Heart left ventricle (tissue), 16 donors: ENCODE measurements around the gene ZKSCAN4. TPM values are rescaled to one million over a fixed set of nuclear protein-coding genes. Genes with fewer than 3 reads are reported as not detected.

Experiments used
- ATAC-seq, 4 donors: fragments of 200-7000 bp; cut with Tn5 transposase; one replicate each; pipeline ENCODE4 v1.9.1; 2020 to 2022; ENCODE audit warnings: moderate library complexity in 4 of 4, mild to moderate bottlenecking in 3 of 4, moderate number of reproducible peaks in 1 of 4
- DNase-seq, 5 donors: peaks; one replicate each; pipeline ENCODE4 v3.0.0-alpha.2; 2020
- H3K27ac ChIP-seq, 12 donors: fragments of 200-600 bp; sonication (generic) in 4 of 12; one replicate each; pipeline versions ENCODE4 v1.5.0 to v1.8.0; 2016 to 2022; ENCODE audit warnings: mild to moderate bottlenecking in 2 of 12
- H3K27me3 ChIP-seq, 9 donors: fragments of 200-600 bp; sonication (generic) in 2 of 9; one replicate each; pipeline versions ENCODE4 v1.5.1 to v1.8.0; 2016 to 2022; ENCODE audit warnings: mild to moderate bottlenecking in 3 of 9
- H3K36me3 ChIP-seq, 9 donors: fragments of 200-600 bp; sonication (generic) in 2 of 9; one replicate each; pipeline versions ENCODE4 v1.5.0 to v1.8.0; 2018 to 2022; ENCODE audit warnings: mild to moderate bottlenecking in 2 of 9
- H3K4me1 ChIP-seq, 12 donors: fragments of 200-600 bp; sonication (generic) in 4 of 12; one replicate each; pipeline versions ENCODE4 v1.5.0 to v1.8.0; 2016 to 2022; ENCODE audit warnings: mild to moderate bottlenecking in 3 of 12
- H3K4me3 ChIP-seq, 12 donors: fragments of 200-600 bp; sonication (generic) in 4 of 12; one replicate each; pipeline versions ENCODE4 v1.5.0 to v1.8.0; 2017 to 2022; ENCODE audit warnings: mild to moderate bottlenecking in 9 of 12, moderate library complexity in 4 of 12
- H3K9me3 ChIP-seq, 12 donors: fragments of 200-600 bp; sonication (generic) in 4 of 12; one replicate each; pipeline versions ENCODE4 v1.5.0 to v1.8.0; 2016 to 2022; ENCODE audit warnings: mild to moderate bottlenecking in 1 of 12
- POLR2A ChIP-seq, 2 donors: fragments of 450-650 bp; IDR thresholded peaks; one replicate each; pipeline ENCODE4 v1.6.1; 2017; ENCODE audit warnings: antibody characterized with exemption in 2 of 2, mild to moderate bottlenecking in 2 of 2, moderate library complexity in 2 of 2
- WGBS, 4 donors: extraction: QIAGEN DNeasy Blood & Tissue Kit in 2 of 4; methylation state at CpG; one replicate each; pipeline versions ENCODE4 v1.1.5 to v1.1.7; 2013 to 2018; 5-methylcytosine and 5-hydroxymethylcytosine counted together
- intact Hi-C, 10 donors: fragments of 100-400 bp; cut with DNase I; formaldehyde crosslinking; loops; one replicate each; pipeline versions ENCODE4 v1.11.1 to v1.14.2; 2022
- polyA plus RNA-seq, 2 donors: library from polyadenylated mRNA; stranded (reverse); fragments of 200-250 nt; gene quantifications; one replicate each; pipeline ENCODE4 v1.2.3, GENCODE V29; 2013
- total RNA-seq, 9 donors: library from RNA; depleted of rRNA in 2 of 9; stranded (reverse); fragments of >200 nt in 2 of 9; fragmentation: NEBNext Ultra II Directional in 3 of 9; extraction: Animal tissue kit (Norgen Biotek cat#: 25700) in 3 of 9; gene quantifications; one replicate each; pipeline versions ENCODE4 v1.1.0 to v1.2.4, GENCODE V29; 2016 to 2023
- TF ChIP-seq, protein P1 (sequence below), 12 donors: fragments of 200-600 bp; sonication (generic) in 4 of 12; IDR thresholded peaks; one replicate each; pipeline versions ENCODE4 v1.5.0 to v1.8.0; 2018 to 2022; ENCODE audit warnings: antibody characterized with exemption in 12 of 12, mild to moderate bottlenecking in 5 of 12
- donor health status: ischemic (EF 13 %, LVEDD 7.1; RV severe dilation, severe dysfunction).
- donor health status: healthy with polysubstance abuse.
- donor health status: DM: no; HTN: yes; CAD: no.
- donor health status: DM: no; HTN: no; CAD: no.
- donor health status: ischemic (EF 25% LVEDD 6.9; RV normal size, moderate dysfunction).
- donor health status: ischemic (EF 25% LVEDD 5.7; RV mildly dilated, moderate dysfunction).
- donor health status: healthy.
- donor health status: DM: yes; HTN: yes; CAD: no.
- donor health status: ischemic (EF 35%, LVEDD 5.7; RV mildly dilated, moderate dysfunction).
- donor health status: nonischemic (EF 11% LVEDD 7.7; RV severe dilation, severe dysfunction).
- donor health status: DM: yes; HTN: yes; CAD: no.
- donor health status: PGD.
- donor health status: ischemic (EF 29% LVEDD 5.4; RV normal size, mild dysfunction).
- donor health status: nonischemic (EF 23%, LVEDD 6.1; RV moderate dilation, normal function).

Gene ZKSCAN4
- total and polyA plus RNA-seq, 11 donors, result 1.5 to 5.0 (median 2.4) TPM

DNA sequence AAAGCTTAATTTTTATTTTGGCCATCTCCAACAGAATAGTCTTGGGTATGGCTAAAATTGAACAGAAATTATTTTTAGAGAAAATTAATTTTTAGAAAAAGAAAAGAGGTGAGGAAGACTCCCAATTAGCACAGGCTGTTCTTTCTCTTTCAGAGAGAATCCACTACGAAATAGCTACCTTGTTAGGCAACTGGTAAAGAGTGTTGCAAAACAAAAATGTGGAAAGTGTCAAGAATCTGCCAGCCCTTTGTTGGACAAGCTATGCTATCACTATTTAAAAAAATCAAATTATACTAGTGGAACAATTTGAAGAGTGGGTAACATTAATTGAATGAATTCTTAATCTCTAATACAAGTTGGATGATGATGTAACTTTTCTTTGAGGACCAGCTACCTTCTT, 46.2 kb downstream of the ZKSCAN4 start:
- TF ChIP-seq, protein P1, sequence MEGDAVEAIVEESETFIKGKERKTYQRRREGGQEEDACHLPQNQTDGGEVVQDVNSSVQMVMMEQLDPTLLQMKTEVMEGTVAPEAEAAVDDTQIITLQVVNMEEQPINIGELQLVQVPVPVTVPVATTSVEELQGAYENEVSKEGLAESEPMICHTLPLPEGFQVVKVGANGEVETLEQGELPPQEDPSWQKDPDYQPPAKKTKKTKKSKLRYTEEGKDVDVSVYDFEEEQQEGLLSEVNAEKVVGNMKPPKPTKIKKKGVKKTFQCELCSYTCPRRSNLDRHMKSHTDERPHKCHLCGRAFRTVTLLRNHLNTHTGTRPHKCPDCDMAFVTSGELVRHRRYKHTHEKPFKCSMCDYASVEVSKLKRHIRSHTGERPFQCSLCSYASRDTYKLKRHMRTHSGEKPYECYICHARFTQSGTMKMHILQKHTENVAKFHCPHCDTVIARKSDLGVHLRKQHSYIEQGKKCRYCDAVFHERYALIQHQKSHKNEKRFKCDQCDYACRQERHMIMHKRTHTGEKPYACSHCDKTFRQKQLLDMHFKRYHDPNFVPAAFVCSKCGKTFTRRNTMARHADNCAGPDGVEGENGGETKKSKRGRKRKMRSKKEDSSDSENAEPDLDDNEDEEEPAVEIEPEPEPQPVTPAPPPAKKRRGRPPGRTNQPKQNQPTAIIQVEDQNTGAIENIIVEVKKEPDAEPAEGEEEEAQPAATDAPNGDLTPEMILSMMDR (IDR thresholded peaks at IDR 0.05), result no peak
- no peak for TF ChIP-seq POLR2A (IDR thresholded peaks at IDR 0.05)
- DNase-seq (no peak), ATAC-seq (no peak)
- Histone ChIP-seq H3K9me3 (peaks cover 0 to 14% (median 0%) of the 10 kb centered on the region in 12 donors), H3K36me3 (no peaks in the 10 kb centered on the region), H3K27me3 (peaks cover 33 to 92% (median 68%) of the 10 kb centered on the region in 9 donors), H3K27ac (no peak overlapping the region), H3K4me3 (no peak overlapping the region), H3K4me1 (peaks cover 0 to 16% (median 4%) of the 10 kb centered on the region in 12 donors)
- WGBS, 4 donors, result 53 to 65% (median 63%) methylated on average over 1 of the region's 1 CpG
- intact Hi-C loops, result no loop called here

DNA sequence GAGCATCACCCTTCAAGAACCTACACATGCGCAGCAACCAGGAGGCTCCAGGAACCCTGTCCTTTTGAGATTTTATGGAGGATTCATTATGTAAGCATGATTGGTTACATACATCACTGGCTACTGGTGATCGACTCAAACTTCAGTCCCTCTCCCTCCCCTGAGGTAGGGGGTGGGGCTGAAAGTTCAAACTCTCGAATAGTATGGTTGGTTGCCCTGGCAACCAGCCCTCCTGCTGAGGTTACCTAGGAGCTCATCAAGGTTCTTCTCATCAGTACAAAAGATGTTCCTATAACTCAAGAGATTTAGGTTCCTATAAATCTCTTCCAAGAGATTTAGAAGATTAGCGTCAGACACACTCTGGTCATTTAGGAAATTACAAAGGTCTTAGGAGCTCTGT, 48.9 kb downstream of the ZKSCAN4 start:
- Histone ChIP-seq H3K27me3 (peaks cover 11 to 84% (median 49%) of the 10 kb centered on the region in 9 donors), H3K36me3 (no peaks in the 10 kb centered on the region), H3K27ac (no peak overlapping the region), H3K4me3 (no peak overlapping the region), H3K4me1 (peaks cover 0 to 12% (median 4%) of the 10 kb centered on the region in 12 donors), H3K9me3 (peaks cover 0 to 14% (median 0%) of the 10 kb centered on the region in 12 donors)
- TF ChIP-seq POLR2A (IDR thresholded peaks at IDR 0.05), result no peak
- ATAC-seq (no peak), DNase-seq (no peak)
- WGBS, 4 donors, result 30 to 41% (median 34%) methylated on average over 4 of the region's 4 CpGs
- intact Hi-C loops, result no loop called here

DNA sequence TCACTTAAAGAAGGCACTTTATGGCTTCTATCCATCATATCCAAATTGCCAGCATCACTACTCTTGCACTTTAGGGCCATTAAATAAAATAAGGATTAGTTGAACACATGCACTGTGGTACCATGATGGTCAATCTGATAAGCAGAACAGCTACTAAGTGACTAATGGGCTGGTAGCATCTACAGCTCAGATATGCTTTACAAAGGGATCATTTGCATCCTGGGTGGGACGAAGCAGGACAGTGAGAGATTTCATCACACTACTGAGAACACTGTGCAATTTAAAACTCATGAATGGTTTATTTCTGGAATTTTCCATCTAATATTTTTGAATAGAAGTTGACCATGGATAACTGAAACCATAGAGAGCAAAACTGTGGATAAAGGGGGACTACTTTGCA, 52.0 kb downstream of the ZKSCAN4 start:
- no peak overlapping the region for H3K4me3 ChIP-seq
- H3K4me1 ChIP-seq, result no peaks in the 10 kb centered on the region
- H3K9me3 ChIP-seq, result peaks cover 0 to 36% (median 2%) of the 10 kb centered on the region in 12 donors
- 49 to 79% (median 60%) methylated on average over 1 of the region's 1 CpG for WGBS, 4 donors
- H3K27me3 ChIP-seq, result peaks cover 0 to 63% (median 19%) of the 10 kb centered on the region in 9 donors
- ATAC-seq (no peak), DNase-seq (no peak)
- no peak overlapping the region for H3K27ac ChIP-seq
- TF ChIP-seq, protein P1 (IDR thresholded peaks at IDR 0.05), result no peak
- no peak for TF ChIP-seq POLR2A (IDR thresholded peaks at IDR 0.05)
- intact Hi-C loops, result no loop called here
- no peaks in the 10 kb centered on the region for H3K36me3 ChIP-seq

Other genes with a start within 250 kb of the ZKSCAN4 start
- gene ZNF165, start 171.7 kb downstream of the ZKSCAN4 start, total RNA-seq, result under 1 TPM; 0.18 to 0.88 (median 0.45) TPM
- under 1 TPM; 0.46 to 0.78 TPM for gene ZNF165, start 171.7 kb downstream of the ZKSCAN4 start, polyA plus RNA-seq
- gene ZSCAN16, start 127.7 kb downstream of the ZKSCAN4 start, total RNA-seq, result 1 to 10 TPM in 8 of 9 donors, under 1 TPM in 1; 0.48 to 2.9 (median 2.2) TPM
- 1 to 10 TPM; 3.4 to 4.9 TPM for gene ZSCAN16, start 127.7 kb downstream of the ZKSCAN4 start, polyA plus RNA-seq
- gene ZKSCAN8, start 110.4 kb downstream of the ZKSCAN4 start, total RNA-seq, result 10 to 100 TPM; 10.6 to 17.7 (median 13.9) TPM
- 1 to 10 TPM; 3.8 to 4.1 TPM for gene ZKSCAN8, start 110.4 kb downstream of the ZKSCAN4 start, polyA plus RNA-seq
- gene ZSCAN9, start 27.0 kb downstream of the ZKSCAN4 start, total RNA-seq, result 10 to 100 TPM in 2 of 9 donors, 1 to 10 TPM in 7; 6.8 to 12.6 (median 7.9) TPM
- gene ZSCAN9, start 27.0 kb downstream of the ZKSCAN4 start, polyA plus RNA-seq, result 10 to 100 TPM in 1 of 2 donors, 1 to 10 TPM in 1; 5.8 to 10.2 TPM
- 1 to 10 TPM; 3.3 to 8.4 (median 5.2) TPM for gene NKAPL, start 7.0 kb upstream of the ZKSCAN4 start, total RNA-seq
- 1 to 10 TPM; 5.8 to 7.2 TPM for gene NKAPL, start 7.0 kb upstream of the ZKSCAN4 start, polyA plus RNA-seq
- gene ZSCAN26, start 14.9 kb upstream of the ZKSCAN4 start, total RNA-seq, result 10 to 100 TPM in 8 of 9 donors, 1 to 10 TPM in 1; 9.8 to 16.4 (median 12.2) TPM
- 1 to 10 TPM; 8.1 to 8.3 TPM for gene ZSCAN26, start 14.9 kb upstream of the ZKSCAN4 start, polyA plus RNA-seq
- 1 to 10 TPM; 2.5 to 3.8 (median 2.9) TPM for gene PGBD1, start 29.3 kb upstream of the ZKSCAN4 start, total RNA-seq
- 1 to 10 TPM; 1.7 to 4.6 TPM for gene PGBD1, start 29.3 kb upstream of the ZKSCAN4 start, polyA plus RNA-seq
- 10 to 100 TPM in 5 of 9 donors, 1 to 10 TPM in 4; 7.5 to 22.0 (median 10.7) TPM for gene ZSCAN31, start 83.9 kb upstream of the ZKSCAN4 start, total RNA-seq
- gene ZSCAN31, start 83.9 kb upstream of the ZKSCAN4 start, polyA plus RNA-seq, result 1 to 10 TPM; 3.3 to 5.4 TPM
- gene ZKSCAN3, start 97.7 kb upstream of the ZKSCAN4 start, total RNA-seq, result 1 to 10 TPM; 2.8 to 7.9 (median 5.6) TPM
- gene ZKSCAN3, start 97.7 kb upstream of the ZKSCAN4 start, polyA plus RNA-seq, result 1 to 10 TPM; 1.5 to 1.8 TPM
- gene ZSCAN12, start 147.5 kb upstream of the ZKSCAN4 start, total RNA-seq, result 1 to 10 TPM; 2.1 to 4.0 (median 2.9) TPM
- 1 to 10 TPM in 1 of 2 donors, under 1 TPM in 1; 0.99 to 2.2 TPM for gene ZSCAN12, start 147.5 kb upstream of the ZKSCAN4 start, polyA plus RNA-seq
- 1 to 10 TPM in 6 of 9 donors, under 1 TPM in 3; 0.48 to 2.1 (median 1.6) TPM for gene ZSCAN23, start 191.2 kb upstream of the ZKSCAN4 start, total RNA-seq
- under 1 TPM; 0.42 to 0.93 TPM for gene ZSCAN23, start 191.2 kb upstream of the ZKSCAN4 start, polyA plus RNA-seq